DMS153 treated with DMSO at 0.1 percent for 48 hours (cell line): ENCODE results near the gene DDX56.
"Not testable (repeated sequence)": the region's sequence is repeated elsewhere in the genome, so short reads cannot be mapped to it uniquely, and the experiment has no call there.

Source experiments
- DNase-seq: peaks from one replicate; lab custom pipeline; 2025; ENCODE audit not compliant: unreplicated experiment; lab: John Stamatoyannopoulos, UW

DDX56 gene

DNA sequence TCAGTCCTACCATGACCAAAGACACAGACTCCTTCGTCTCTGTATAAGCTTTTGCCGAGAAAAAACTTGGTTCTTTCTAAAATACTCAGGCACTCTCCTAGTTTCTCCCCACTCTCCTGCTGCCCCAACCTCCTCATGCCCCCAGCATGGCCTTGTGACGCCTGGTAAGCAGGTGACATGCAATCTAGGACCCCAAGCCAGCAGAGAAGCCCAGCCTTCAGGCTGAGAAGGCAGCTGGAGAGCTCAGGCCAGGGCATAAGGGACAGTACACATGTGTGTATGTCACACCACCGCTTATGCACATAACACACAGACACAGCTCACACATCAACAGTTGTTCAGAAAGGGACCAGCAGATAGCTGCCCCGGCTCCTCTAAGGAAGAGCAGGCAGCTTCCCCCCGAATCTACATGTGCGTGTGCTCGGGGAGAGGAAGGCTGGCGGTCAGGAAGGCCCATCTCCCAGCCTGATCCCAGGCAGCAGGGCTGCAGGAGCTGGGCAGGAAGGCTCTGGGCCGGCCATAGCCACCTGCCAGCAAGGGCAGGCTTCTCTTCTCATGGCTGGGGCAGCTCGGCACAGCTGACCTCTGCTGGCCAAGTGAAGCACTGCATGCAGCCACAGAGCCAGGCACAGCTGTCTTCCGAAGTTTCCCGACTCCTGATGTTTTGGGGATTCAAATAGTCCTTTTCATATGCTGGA lies 8.5 kb downstream of the DDX56 start:
- DNase-seq, result peak; percentile 54

DNA sequence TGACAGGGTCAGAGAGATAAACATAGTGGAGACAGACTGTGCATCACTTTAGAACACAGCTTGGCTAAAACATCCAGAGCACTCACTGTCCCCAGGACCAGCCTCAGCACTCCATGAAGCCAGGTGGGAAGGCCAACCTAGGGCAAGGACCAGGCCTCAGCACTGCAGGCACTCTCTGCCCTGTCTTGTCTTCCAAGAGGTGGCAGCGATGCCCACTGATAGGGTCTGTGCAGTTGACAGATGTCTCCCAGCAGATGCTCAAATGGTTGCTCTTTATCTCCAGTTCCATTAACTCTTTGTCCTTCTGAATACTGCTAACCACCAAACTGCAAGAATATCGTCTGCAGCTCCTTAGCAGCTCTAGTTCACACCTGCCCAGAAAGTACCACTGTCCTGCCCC lies 9.1 kb downstream of the DDX56 start:
- DNase-seq, result no peak

DNA sequence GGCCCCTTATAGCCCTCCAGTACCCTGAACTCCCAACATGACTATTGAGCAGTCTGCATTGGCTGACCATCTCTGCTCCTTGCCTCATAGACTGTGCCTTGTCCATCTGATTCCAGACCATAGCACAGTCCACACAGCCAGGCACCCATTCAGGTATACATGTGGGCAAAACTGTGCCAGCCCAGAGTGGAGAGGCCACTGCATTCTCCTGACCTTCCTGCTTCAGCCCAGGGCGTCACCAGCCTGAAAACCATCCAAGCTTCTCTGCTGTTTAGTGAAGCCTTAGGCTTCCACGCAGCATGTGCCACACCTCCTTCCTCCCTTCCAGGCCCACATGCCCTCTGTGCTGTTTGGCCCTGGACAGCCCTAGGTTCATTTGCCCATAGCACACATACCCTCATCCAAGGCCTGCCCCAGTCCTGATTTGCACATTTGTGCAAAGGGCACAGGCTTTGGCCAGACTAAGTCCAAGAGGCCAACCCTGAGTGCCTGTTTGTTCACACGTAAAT lies 10.5 kb downstream of the DDX56 start:
- no peak for DNase-seq

DNA sequence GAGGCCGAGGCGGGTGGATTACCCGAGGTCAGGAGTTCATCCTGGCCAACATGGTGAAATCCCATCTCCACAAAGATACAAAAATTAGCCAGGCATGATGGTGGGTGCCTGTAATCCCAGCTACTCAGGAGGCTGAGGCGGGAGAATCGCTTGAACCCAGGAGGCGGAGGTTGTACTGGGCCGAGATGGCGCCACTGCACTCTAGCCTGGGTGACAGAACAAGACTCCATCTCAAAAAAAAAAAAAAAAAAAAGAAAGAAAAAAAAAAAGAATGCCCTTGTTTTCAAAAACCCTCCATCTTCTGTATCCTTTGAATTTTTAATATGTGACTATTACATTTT lies 11.1 kb downstream of the DDX56 start:
- DNase-seq, result not testable (repeated sequence)

DNA sequence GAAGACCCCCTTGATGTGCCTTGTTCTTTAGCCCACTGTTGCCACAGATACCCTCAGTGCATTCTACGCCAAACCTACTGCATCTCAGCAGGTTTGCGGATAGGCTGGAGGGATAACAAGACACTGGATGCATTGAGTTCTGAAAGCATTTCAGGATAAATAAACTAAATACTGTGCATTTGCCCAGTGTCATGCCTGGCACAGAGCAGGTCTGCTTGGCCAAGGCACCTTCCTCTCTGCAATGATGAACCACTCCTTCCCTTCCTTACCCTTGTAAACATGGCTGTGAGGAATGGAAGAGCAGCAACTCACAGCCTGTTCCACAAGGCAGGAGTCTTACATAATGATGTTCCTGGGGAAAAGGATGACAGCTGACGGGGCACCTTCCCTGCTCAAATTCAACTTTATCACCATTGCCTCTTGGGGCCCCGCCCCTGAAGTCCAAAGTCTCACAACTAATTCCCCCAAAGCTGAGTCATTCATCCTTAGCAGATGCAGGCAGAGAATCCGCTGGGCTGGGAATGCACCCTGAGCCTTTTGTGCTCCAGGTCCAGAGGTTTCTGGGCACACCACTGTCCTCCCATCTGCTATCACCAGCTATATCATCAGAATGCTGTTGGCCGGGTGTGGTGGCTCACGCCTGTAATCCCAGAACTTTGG lies 11.6 kb downstream of the DDX56 start:
- DNase-seq, result no peak

DNA sequence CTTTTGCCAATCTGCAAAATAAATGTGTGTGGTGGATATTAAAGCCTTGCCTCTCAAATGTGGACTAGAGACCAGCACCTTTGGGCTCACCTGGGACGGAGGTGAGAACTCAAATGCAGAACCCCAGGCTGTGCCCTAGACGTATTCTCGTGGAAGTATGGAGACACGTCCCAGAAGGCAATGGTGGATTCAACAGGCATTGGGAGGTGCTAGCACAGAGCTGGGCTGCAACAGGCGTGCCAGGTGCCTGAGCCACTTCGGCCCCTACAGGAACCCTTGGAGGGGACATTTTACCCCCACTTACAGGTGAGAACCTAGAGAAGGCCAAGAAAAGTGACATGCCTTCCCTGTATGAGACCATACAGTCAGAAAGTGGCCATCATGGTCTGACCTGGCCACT lies 12.2 kb downstream of the DDX56 start:
- no peak for DNase-seq

DNA sequence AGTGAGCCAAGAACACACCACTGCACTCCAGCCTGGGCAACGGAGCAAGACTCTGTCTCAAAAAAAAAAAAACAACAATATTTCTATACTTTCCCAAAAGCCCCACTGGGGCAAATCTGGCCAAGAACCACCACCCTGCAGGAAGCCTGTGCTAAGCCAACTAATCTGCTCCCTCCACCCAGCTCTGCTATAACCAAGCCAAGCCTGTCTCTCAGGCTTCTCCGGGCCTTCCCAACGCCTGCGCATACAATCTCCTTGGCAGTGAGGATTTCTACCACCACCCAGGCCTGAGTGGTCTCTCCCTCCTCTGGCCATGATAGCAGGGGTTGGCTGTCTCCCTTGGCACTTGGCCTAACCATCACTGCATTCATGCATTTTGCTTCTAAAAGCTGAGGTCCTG lies 14.2 kb downstream of the DDX56 start:
- no peak for DNase-seq

DNA sequence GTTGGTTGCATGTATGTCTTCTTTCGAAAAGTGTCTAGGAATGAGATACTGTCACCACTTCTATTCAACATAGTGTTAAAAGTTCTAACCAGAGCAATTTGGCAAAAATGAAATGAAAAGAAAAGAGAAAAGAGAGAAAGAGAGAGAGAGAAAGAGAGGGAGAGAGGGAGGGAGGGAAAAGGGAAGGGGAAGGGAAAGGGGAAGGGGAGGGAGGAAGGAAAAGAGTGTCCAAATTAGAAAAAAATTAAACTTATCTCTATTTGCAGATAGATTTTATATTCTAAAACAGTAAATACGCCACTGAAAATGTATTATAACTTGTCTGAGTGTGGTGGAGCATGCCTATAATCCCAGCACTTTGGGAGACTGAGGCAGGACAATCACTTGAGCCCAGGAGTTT lies 16.2 kb downstream of the DDX56 start:
- DNase-seq, result no peak

DNA sequence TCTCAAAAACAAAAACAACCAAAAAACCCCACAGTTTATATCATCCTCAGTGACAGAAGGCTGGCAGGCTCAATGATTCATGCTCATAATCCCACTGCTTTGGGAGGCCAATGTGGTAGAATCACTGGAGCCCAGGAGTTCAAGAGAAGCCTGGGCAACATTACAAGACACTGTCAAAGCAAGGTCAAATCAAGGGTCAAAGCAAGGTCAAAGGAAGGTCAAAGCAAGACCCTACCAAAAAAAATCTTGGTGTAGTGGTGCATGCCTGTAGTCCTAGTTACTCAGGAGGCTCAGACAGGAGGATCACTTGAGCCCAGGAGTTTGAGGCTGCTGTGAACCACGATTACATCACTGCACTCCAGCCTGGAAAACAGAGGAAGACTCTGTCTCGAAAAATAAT lies 18.4 kb downstream of the DDX56 start:
- no peak for DNase-seq

DNA sequence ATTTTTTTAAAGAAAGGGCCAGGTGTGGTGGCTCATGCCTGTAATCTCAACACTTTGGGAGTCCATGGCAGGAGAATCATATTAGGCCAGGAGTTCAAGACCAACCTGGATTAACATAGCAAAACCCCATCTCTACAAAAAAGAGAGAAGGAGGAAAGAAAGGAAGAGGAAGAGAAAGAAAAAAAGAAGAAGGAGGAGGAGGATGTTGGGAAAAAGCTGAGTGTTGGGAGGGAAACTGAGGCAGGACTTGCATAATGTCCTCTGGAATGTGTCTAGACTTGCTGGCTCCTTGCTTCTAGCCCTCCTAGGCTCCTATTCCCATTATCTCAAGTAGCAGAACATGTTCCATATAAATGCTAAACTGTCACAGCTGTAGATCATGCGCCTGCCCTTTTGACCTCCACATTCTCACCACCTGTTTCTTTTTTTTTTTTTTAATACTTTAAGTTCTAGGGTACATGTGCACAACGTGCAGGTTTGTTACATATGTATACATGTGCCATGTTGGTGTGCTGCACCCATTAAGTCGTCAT lies 21.2 kb downstream of the DDX56 start:
- not testable (repeated sequence) for DNase-seq

DNA sequence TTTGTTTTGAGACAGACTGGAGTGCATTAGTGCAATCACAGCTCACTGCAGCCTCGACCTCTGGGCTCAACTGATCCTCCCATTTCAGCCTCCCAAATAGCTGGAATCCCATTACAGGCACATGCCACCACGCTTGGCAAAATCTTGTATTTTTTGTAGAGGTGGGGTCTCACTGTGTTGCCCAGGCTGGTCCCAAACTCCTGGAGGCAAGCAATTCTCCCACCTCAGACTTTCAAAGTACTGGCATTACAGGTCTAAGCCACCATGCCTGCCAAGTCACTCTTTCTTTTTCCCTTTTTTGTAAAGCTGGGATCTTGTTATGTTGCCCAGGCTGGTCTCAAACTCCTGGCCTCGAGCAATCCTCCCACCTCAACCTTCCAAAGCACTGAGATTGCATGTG lies 24.3 kb downstream of the DDX56 start:
- no peak for DNase-seq

DNA sequence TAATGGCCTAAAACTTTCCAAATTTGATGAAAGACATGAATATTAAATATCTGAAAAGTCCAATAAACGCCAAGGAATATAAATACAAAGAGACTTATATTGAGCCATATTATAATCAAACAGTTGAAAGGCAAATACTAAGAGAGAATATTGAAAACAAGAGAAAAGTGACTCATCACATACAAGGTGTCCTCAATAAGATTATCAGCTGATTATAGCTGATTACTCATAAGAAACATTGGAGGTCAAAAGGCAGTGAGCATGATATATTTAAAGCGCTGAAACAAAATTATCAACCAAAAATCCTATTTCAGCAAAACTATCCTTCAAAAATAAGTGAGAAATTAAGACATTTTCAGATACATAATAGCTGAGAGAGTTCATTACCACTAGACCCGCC lies 24.8 kb downstream of the DDX56 start:
- DNase-seq, result no peak

DNA sequence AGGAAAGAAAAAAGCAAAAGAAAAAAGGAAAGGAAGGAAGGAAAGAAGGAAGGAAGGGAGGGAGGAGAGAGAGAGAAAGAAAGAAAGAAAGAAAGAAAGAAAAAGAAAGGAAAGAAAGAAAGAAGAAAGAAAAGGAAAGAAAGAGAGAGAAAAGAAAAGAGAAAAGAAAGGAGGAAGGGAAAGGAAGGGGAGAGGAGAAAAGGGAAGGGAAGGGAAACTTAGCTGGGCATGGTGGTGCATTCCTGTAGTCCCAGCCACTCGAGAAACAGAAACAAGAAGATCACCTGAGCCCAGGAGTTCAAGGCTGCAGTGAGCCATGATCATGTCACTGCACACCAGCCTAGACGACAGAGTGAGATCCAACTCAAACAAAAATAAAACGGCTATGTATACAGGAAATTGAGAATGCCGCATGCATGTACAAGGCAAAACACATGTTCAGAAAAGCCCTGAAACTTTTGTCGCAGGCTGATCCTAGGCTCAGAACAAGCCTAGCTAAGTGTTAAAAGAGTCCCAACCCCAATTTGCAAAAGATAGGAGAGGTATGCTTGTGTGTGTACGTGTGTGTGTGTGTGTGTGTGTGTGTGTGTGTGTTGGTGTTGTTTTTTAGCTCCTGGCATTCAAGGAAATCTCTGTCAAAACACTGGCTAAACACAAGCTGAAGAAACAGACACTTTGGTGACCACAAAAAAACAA lies 26.0 kb downstream of the DDX56 start:
- DNase-seq, result no peak

DNA sequence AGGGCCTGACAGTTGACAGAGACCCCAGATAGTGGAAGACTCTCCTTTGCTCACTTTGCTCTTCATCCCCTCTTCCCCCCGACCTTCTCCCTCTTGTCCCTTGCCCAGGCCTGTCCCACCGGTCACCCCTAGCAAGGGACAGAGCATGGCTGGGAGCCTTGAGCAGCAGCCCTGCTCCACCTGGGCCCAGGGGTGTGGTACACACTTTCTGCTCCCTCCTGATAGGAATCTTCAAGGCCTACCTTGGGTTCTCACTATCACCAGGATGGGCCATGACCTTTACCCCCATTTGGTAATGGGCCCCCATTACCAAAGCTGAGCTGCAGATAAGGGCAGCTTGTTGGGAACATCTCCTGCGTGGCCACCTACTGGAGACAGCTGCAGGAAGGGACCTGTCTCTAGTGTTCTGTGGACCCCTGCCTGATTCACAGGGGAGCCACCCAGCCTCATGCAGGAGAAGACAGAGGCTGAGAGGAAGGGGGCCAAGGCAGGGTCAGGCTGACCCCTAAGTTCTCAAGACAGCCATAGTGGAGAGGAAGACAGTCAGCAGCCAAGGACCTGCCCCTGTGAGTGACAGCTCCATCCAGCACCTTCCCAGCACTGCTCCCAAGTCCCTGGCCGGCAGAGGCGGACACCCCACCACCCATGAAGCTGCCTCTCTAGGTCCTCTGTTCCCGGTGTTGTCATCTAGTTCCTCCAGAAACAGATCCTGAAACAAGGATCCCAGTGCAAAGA lies 31.7 kb downstream of the DDX56 start:
- no peak for DNase-seq

DNA sequence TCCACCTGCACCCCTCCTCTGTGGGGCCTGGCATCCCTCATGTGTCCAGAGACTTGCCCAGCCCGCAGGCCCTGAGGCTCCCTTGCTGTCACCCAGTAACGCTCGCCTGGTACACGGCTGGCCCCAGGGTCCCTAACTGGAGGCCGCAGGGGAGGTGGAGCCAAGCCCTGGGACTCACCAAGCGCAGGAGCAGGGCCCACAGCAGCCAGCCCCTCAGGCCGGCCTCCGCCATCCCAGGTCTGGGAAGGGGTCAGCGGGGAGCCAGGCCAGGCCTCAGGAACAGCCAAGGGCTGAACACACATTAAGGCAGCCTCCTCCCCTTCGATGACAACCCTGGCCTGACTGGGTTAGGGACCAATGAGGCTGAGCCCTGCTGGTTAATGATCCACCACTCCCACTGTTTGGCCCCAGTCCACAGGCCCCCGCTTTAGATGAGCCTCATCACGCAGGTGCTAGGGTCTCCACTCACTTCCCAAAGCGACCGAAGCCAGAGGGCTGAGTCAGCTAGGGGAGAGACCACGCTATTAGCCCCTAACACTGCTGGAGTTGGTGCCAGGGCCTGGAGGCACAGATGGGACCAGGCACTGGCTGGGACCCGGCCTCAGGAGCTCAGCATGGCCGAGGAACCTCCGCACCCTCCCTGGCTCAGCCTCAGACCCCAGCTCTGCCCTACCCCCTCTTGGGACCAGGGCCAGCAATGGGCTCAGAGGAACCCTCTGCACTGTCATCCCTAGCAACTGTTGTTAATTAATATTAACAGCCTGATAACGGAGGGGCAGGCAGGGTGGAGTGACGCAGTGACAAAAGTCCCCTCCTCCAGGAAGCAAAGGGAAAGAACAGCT lies 32.5 kb downstream of the DDX56 start, which contains the start of gene NPC1L1:
NPC1L1 (minus strand) TSS at position 303 of the 842 bp plus-strand sequence; CDS start at position 232, 71 bp downstream.
- no peak for DNase-seq

DNA sequence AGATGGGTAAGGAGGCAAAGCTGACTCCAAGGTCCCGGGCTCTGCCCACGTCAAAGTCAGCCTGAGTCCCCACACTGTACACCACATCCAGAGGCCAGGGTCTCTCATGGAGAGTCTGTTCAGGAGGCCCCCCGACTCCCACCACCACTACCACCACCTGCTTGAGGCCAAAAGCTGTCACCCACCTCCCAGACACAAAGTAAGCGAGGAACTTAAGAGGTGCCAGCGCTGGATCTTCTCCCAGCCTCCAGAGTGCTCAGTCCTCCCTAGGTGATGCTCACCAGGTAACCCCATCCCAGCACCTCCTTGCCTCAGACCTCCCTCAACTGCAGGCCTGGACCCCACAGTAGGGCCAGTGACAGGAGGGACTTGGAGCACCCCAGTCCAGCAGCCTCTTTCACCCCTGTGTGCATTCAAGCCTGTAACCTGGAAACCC lies 33.1 kb downstream of the DDX56 start:
- DNase-seq, result no peak

DNA sequence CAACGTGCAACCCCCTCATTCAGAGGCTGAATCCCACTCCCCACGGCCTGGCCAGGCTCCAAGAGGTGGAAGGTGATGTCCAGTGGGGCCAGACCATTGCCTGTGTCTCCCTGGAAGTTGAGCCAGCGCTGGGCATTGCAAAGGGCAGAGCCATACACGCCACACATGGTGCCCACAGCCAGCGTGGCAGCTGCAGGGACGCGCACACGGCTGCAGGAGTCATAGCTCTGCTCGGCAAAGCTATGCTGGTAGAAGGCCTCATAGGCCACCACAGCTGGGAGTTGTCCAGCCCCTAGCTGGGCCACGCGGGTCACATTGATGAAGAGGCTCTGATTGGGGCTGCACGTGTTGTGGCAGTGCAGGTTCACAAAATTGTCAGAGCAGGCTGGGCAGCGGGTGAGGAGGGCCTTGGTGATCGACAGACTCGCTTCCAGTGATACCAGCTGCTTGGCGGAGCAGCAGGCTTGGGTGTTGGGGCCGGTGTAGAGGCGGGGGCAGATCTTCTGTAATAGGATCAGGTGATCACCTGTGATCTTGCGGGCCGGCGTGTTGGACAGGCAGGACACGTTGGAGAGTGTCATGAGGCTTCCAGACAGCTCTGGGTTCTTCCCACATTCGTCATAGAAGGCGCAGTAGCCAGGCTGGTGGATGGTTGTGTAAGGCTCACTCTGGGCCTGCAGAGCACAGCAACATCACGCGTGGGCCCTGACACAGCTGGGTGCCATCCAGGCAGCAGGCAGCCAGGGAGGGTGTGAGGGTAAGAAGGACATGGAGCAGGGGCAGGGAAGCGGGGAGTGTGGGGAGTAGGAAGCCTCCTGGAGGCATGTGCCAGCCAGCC lies 33.8 kb downstream of the DDX56 start:
- no peak for DNase-seq

DNA sequence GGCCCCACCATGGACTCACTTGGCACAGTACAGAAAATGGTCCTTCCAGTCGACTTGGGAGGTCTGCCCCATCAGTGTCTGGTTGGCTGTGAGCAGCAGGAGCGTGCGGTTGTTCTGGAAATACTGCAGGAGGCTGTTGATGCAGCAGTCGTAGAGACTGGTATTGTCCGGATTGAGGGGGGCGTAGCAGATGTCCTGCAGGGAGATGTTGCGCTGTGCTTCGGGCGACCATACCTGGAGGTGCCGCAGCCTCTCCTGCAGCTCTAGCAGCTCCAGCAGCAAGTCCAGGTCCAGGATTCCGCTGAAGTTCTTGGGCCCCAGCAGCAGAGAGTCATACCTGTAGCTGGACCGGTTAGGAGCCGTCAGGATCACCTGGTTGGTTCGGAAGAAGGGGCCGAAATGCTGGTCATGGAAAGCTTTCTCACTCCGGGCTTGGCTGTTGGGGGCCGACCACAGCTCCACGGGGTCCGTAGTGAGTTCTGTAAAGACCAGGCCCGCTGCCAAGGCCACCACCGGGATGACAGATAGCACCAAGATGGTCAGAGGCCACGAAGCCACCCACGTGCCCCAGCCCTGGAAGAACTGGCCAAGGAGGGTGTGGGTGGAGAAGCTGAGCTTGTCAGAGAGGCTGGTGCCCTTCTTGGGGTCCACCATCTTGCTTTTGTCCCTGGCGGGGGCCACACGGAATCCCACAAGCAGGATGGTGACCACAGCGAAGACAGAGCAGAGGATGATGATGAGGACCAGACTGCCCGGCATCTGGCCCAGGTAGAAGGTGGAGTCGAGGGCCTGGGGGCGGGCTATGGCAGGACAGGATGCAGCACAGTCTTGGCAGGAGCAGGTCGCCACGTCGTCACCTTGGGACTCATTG lies 34.7 kb downstream of the DDX56 start:
- no peak for DNase-seq
